Esophagus mucosa (tissue), 1 donor: Measurements from ENCODE around the gene PTPRF. TPM values are rescaled to one million over a fixed set of nuclear protein-coding genes. Genes with fewer than 3 reads are reported as not detected.
"Not testable (repeated sequence)": the region's sequence is repeated elsewhere in the genome, so short reads cannot be mapped to it uniquely, and the experiment has no call there.

Experiments
- ATAC-seq: fragments of 200-7000 bp; cut with Tn5 transposase; one replicate; pipeline ENCODE4 v1.9.1; 2020
- total RNA-seq: library from RNA; stranded (reverse); gene quantifications from one replicate; pipeline ENCODE4 v1.2.4, GENCODE V29; 2023
- donor health status: DM: yes; HTN: yes; CAD: no.

The PTPRF gene
- total RNA-seq, 1 donor from 2014 or later: 285 TPM

- ATAC-seq: no peak
Measured at GRCh38 chr1:43538143-43538487, 7.4 kb downstream of the PTPRF start.

- no peak for ATAC-seq
Measured at GRCh38 chr1:43538969-43539368, 8.3 kb downstream of the PTPRF start.

GRCh38 chr1:43539726-43540434, 9.2 kb downstream of the PTPRF start:
- ATAC-seq: no peak

GRCh38 chr1:43540653-43541071, 10.0 kb downstream of the PTPRF start:
- no peak for ATAC-seq

GRCh38 chr1:43541141-43541540, 10.5 kb downstream of the PTPRF start:
- no peak for ATAC-seq

GRCh38 chr1:43541721-43542401, 11.2 kb downstream of the PTPRF start:
- peak; percentile 83 for ATAC-seq

GRCh38 chr1:43542527-43543458, 12.1 kb downstream of the PTPRF start:
- ATAC-seq: no peak

- ATAC-seq: no peak
Measured at GRCh38 chr1:43543567-43543966, 12.9 kb downstream of the PTPRF start.

- no peak for ATAC-seq
Measured at GRCh38 chr1:43545339-43545694, 14.6 kb downstream of the PTPRF start.

- peak; percentile 34 for ATAC-seq
Measured at GRCh38 chr1:43545695-43546387, 15.2 kb downstream of the PTPRF start.

GRCh38 chr1:43546388-43547100, 15.9 kb downstream of the PTPRF start:
- no peak for ATAC-seq

GRCh38 chr1:43547538-43548072, 16.9 kb downstream of the PTPRF start:
- no peak for ATAC-seq

GRCh38 chr1:43548285-43549271, 17.9 kb downstream of the PTPRF start:
- peak; percentile 0 for ATAC-seq

- not testable (repeated sequence) for ATAC-seq
Measured at GRCh38 chr1:43549394-43549793, 18.7 kb downstream of the PTPRF start.

- peak; percentile 87 for ATAC-seq
Measured at GRCh38 chr1:43549921-43550597, 19.4 kb downstream of the PTPRF start.

- no peak for ATAC-seq
Measured at GRCh38 chr1:43550598-43551246, 20.0 kb downstream of the PTPRF start.

- ATAC-seq: no peak
Measured at GRCh38 chr1:43551396-43551888, 20.8 kb downstream of the PTPRF start.

- ATAC-seq: no peak
Measured at GRCh38 chr1:43552059-43552742, 21.5 kb downstream of the PTPRF start.
